Measurements from ENCODE around the gene DAAM2. TPM values are rescaled to one million over a fixed set of nuclear protein-coding genes. Genes with fewer than 3 reads are reported as not detected.

Gene DAAM2
- total RNA-seq, 1 donor from 2014 or later = 31.8 TPM

GRCh38 chr6:39951716-39952115, 159.5 kb downstream of the DAAM2 start:
- Histone ChIP-seq H3K9me3 (ENCODE audit: control insufficient read depth in 3 of 3, low read length in 3 of 3) (no peaks in the 10 kb centered on the region), H3K9ac (ENCODE audit: low read depth in 1 of 3, low read length in 3 of 3) (no peak overlapping the region), H3K36me3 (ENCODE audit: control insufficient read depth in 3 of 3, insufficient read depth in 3 of 3, low read length in 3 of 3) (no peaks in the 10 kb centered on the region), H3K27me3 (ENCODE audit: control insufficient read depth in 3 of 3, insufficient read depth in 3 of 3, low read length in 3 of 3) (no peaks in the 10 kb centered on the region), H3K27ac (ENCODE audit: low read depth, low read length) (peak overlapping the region; percentile 57), H3K4me3 (ENCODE audit: low read length in 3 of 3) (no peak overlapping the region), H3K4me1 (ENCODE audit: control insufficient read depth in 3 of 3, insufficient read depth in 3 of 3, low read length in 3 of 3) (peaks cover 0 to 14% (median 5%) of the 10 kb centered on the region in 3 donors)

GRCh38 chr6:39952167-39952566, 160.0 kb downstream of the DAAM2 start:
- Histone ChIP-seq H3K9ac (ENCODE audit: low read depth in 1 of 3, low read length in 3 of 3) (no peak overlapping the region), H3K27me3 (ENCODE audit: control insufficient read depth in 3 of 3, insufficient read depth in 3 of 3, low read length in 3 of 3) (no peaks in the 10 kb centered on the region), H3K36me3 (ENCODE audit: control insufficient read depth in 3 of 3, insufficient read depth in 3 of 3, low read length in 3 of 3) (no peaks in the 10 kb centered on the region), H3K4me1 (ENCODE audit: control insufficient read depth in 3 of 3, insufficient read depth in 3 of 3, low read length in 3 of 3) (peaks cover 0 to 14% (median 5%) of the 10 kb centered on the region in 3 donors), H3K27ac (ENCODE audit: low read depth, low read length) (peak overlapping the region; percentile 57), H3K9me3 (ENCODE audit: control insufficient read depth in 3 of 3, low read length in 3 of 3) (no peaks in the 10 kb centered on the region), H3K4me3 (ENCODE audit: low read length in 3 of 3) (no peak overlapping the region)

- Histone ChIP-seq H3K9me3 (ENCODE audit: control insufficient read depth in 3 of 3, low read length in 3 of 3) (no peaks in the 10 kb centered on the region), H3K36me3 (ENCODE audit: control insufficient read depth in 3 of 3, insufficient read depth in 3 of 3, low read length in 3 of 3) (no peaks in the 10 kb centered on the region), H3K27ac (ENCODE audit: low read depth, low read length) (no peak overlapping the region), H3K9ac (ENCODE audit: low read depth in 1 of 3, low read length in 3 of 3) (no peak overlapping the region), H3K4me3 (ENCODE audit: low read length in 3 of 3) (no peak overlapping the region), H3K4me1 (ENCODE audit: control insufficient read depth in 3 of 3, insufficient read depth in 3 of 3, low read length in 3 of 3) (peaks cover 0 to 14% (median 5%) of the 10 kb centered on the region in 3 donors), H3K27me3 (ENCODE audit: control insufficient read depth in 3 of 3, insufficient read depth in 3 of 3, low read length in 3 of 3) (no peaks in the 10 kb centered on the region)
Measured at GRCh38 chr6:39953076-39953618, 161.0 kb downstream of the DAAM2 start.

Other genes with a start within 250 kb of the DAAM2 start
- gene KIF6, start 67.0 kb upstream of the DAAM2 start, total RNA-seq = 1.0 TPM
- gene MOCS1, start 142.1 kb downstream of the DAAM2 start, total RNA-seq = 6.8 TPM